Left ventricle myocardium inferior (tissue), 1 donor: ENCODE data around the gene PRPF38B. TPM values are rescaled to one million over a fixed set of nuclear protein-coding genes. Genes with fewer than 3 reads are reported as not detected.

Source experiments
- DNase-seq: peaks from one replicate; pipeline ENCODE4 v3.0.0-alpha.2; 2020
- H3K27ac ChIP-seq: fragments of 200-600 bp; replicated peaks from 2 replicates; pipeline ENCODE4 v1.8.0; 2021
- H3K27me3 ChIP-seq: fragments of 200-600 bp; 2 replicates; pipeline ENCODE4 v1.8.0; 2021; ENCODE audit warnings: low read depth
- H3K36me3 ChIP-seq: fragments of 200-600 bp; 2 replicates; pipeline ENCODE4 v1.8.0; 2021
- H3K4me1 ChIP-seq: fragments of 200-600 bp; 2 replicates; pipeline ENCODE4 v1.8.0; 2021
- H3K4me3 ChIP-seq: fragments of 200-600 bp; 2 replicates; pipeline ENCODE4 v1.8.0; 2021; ENCODE audit warnings: mild to moderate bottlenecking, moderate library complexity
- H3K9me3 ChIP-seq: fragments of 200-600 bp; replicated peaks from 2 replicates; pipeline ENCODE4 v1.8.0; 2021
- CTCF ChIP-seq: fragments of 200-600 bp; IDR thresholded peaks from 2 replicates; pipeline ENCODE4 v1.8.0; 2021; ENCODE audit warnings: antibody characterized with exemption, mild to moderate bottlenecking, borderline replicate concordance
- intact Hi-C: fragments of 100-400 bp; cut with micrococcal nuclease; formaldehyde crosslinking; loops from one replicate; pipeline ENCODE4 v1.11.0; 2022
- long read RNA-seq: library from polyadenylated mRNA; unstranded; transcript quantifications from one replicate; pipeline ENCODE4 v2.0.0, GENCODE V29; 2021
- total RNA-seq: library from RNA; stranded (reverse); fragmentation: NEBNext Ultra II Directional; extraction: Animal tissue kit (Norgen Biotek cat#: 25700); gene quantifications from one replicate; pipeline ENCODE4 v1.2.1, GENCODE V29; 2021
- donor health status: DM: no; HTN: yes; CAD: no; lungs with severe emphysema.

PRPF38B gene, protein sequence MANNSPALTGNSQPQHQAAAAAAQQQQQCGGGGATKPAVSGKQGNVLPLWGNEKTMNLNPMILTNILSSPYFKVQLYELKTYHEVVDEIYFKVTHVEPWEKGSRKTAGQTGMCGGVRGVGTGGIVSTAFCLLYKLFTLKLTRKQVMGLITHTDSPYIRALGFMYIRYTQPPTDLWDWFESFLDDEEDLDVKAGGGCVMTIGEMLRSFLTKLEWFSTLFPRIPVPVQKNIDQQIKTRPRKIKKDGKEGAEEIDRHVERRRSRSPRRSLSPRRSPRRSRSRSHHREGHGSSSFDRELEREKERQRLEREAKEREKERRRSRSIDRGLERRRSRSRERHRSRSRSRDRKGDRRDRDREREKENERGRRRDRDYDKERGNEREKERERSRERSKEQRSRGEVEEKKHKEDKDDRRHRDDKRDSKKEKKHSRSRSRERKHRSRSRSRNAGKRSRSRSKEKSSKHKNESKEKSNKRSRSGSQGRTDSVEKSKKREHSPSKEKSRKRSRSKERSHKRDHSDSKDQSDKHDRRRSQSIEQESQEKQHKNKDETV
- total RNA-seq, result 16.5 TPM
- long read RNA-seq, transcript PRPF38B-203 (6 exons, 3,693 nt), result major isoform, 23 of 29 reads
- long read RNA-seq, partial matches to known transcripts, result 2 of 29 reads
- long read RNA-seq, other reads (novel, unspliced or antisense), result 4 of 29 reads

- TF ChIP-seq CTCF, result no peak
- Histone ChIP-seq H3K4me3 (peak within 1 kb of the TSS; percentile 81), H3K27me3 (no peaks in the 10 kb centered on the region), H3K36me3 (peaks cover 15% of the 10 kb centered on the region), H3K9me3 (no peaks in the 10 kb centered on the region), H3K27ac (peak within 1 kb of the TSS; percentile 99), H3K4me1 (peaks cover 52% of the 10 kb centered on the region)
- intact Hi-C loops, result no loop called here
- DNase-seq, result peak; percentile 96
Measured at GRCh38 chr1:108691942-108692723, at the start of gene PRPF38B. Gene PRPF38B, plus strand, starts transcription at chr1:108692310. Its CDS starts 282 bp downstream, at chr1:108692592.

- TF ChIP-seq CTCF, result peak; percentile 83
- Histone ChIP-seq H3K36me3 (no peaks in the 10 kb centered on the region), H3K4me3 (no peak overlapping the region), H3K27ac (no peak overlapping the region), H3K27me3 (no peaks in the 10 kb centered on the region), H3K4me1 (peaks cover 10% of the 10 kb centered on the region), H3K9me3 (no peaks in the 10 kb centered on the region)
- intact Hi-C loops, result loop anchor here (1.0 kb wide), 1 partner anchor 131 kb away; no protein-coding TSS in a partner anchor
- no peak for DNase-seq
Measured at GRCh38 chr1:108643492-108644335, 48.4 kb upstream of the PRPF38B start.

GRCh38 chr1:108644984-108645383 lies 47.1 kb upstream of the PRPF38B start:
- peaks cover 10% of the 10 kb centered on the region for H3K4me1 ChIP-seq
- no peak for TF ChIP-seq CTCF
- no peak overlapping the region for H3K4me3 ChIP-seq
- intact Hi-C loops, result no loop called here
- DNase-seq, result no peak
- H3K36me3 ChIP-seq, result no peaks in the 10 kb centered on the region
- H3K27me3 ChIP-seq, result no peaks in the 10 kb centered on the region
- H3K9me3 ChIP-seq, result no peaks in the 10 kb centered on the region
- no peak overlapping the region for H3K27ac ChIP-seq

DNA sequence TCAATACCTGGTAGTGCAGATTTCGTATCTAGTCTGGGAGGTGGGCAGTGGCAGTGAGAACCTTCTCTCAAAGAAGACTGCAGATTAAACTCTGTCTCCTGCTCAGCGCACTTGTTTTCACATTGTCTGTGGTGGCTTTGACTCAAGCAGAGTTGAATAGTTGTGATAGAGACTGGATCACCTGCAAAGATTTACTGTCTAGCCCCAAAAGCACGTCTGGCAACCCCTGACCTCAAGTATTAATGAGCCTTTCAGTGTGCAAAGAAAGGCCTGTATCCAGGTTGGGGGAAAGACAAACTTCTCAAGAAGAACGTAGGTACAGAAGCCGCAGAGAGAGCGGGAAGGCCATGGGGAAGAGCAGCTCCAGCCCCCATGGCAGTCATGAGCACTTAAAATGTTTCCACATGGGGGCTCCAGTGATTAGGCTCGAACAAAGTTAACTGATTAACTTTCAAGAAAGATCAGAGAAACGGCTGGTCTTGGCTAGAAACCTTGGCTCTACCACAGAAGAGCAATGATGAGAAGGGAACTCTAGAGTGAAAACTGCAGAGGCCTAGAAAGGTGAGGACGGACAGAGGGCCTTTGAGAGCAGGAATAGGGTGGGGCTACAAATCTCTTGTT lies 46.4 kb upstream of the PRPF38B start:
- intact Hi-C loops, result no loop called here

More for the DNA sequence above, 46.4 kb upstream of the PRPF38B start:
- H3K4me3 ChIP-seq, result no peak overlapping the region
- TF ChIP-seq CTCF, result no peak
- no peaks in the 10 kb centered on the region for H3K36me3 ChIP-seq
- no peaks in the 10 kb centered on the region for H3K9me3 ChIP-seq
- no peak for DNase-seq
- H3K27me3 ChIP-seq, result no peaks in the 10 kb centered on the region
- H3K27ac ChIP-seq, result peak overlapping the region; percentile 59
- H3K4me1 ChIP-seq, result peaks cover 10% of the 10 kb centered on the region
